Caco-2 (cell line): Measurements from ENCODE around the gene NLE1. TPM values are rescaled to one million over a fixed set of nuclear protein-coding genes. Genes with fewer than 3 reads are reported as not detected.
"Not testable (repeated sequence)": the region's sequence is repeated elsewhere in the genome, so short reads cannot be mapped to it uniquely, and the experiment has no call there.

Source experiments
- BruUV-seq: library from RNA; stranded (reverse); fragments of 400-500 nt; replicated peaks from 2 replicates; lab custom pipeline; 2021; lab: Mats Ljungman, UMichigan
- CTCF ChIA-PET: fragments of 300-600 bp; sonication (Branson Sonifier 250); formaldehyde crosslinking; loops from one replicate; lab custom pipeline; 2022; ENCODE audit warnings: antibody characterized with exemption; lab: Charles Lee
- POLR2A ChIA-PET: fragments of 300-600 bp; sonication (Branson Sonifier 250); formaldehyde crosslinking; loops from one replicate; lab custom pipeline; 2022; ENCODE audit warnings: antibody characterized with exemption; lab: Charles Lee
- DNase-seq, 2 experiments: peaks; one replicate each; pipeline versions ENCODE4 v3.0.0 to v3.0.0-alpha.2; 2020 to 2022
- H3K27me3 ChIP-seq: replicated peaks from 2 replicates; pipeline ENCODE4 v1.6.0; 2011; ENCODE audit warnings: low read length; ENCODE audit not compliant: control insufficient read depth, insufficient read depth
- H3K36me3 ChIP-seq: 2 replicates; pipeline ENCODE4 v1.5.1; 2011; ENCODE audit warnings: low read length; ENCODE audit not compliant: control insufficient read depth, insufficient read depth
- H3K4me1 ChIP-seq: fragments of 250-450 bp; sonication (Bioruptor Pico); 2 replicates; pipeline ENCODE4 v1.5.1; 2020; ENCODE audit warnings: mild to moderate bottlenecking
- H3K4me3 ChIP-seq: 2 replicates; pipeline ENCODE4 v1.5.1; 2011; ENCODE audit warnings: low read depth, mild to moderate bottlenecking, control low read depth, low read length
- H3K9me3 ChIP-seq: fragments of 250-450 bp; sonication (Bioruptor Pico); 2 replicates; pipeline ENCODE4 v1.5.1; 2020; ENCODE audit warnings: mild to moderate bottlenecking, moderate library complexity
- H3K27ac Mint-ChIP-seq: one replicate; pipeline ENCODE4 v1.8.0; 2022; ENCODE audit warnings: mixed read lengths; ENCODE audit not compliant: unreplicated experiment
- H3K27me3 Mint-ChIP-seq: one replicate; pipeline ENCODE4 v1.8.0; 2022; ENCODE audit warnings: mixed read lengths; ENCODE audit not compliant: insufficient read depth, unreplicated experiment
- H3K36me3 Mint-ChIP-seq: one replicate; pipeline ENCODE4 v1.8.0; 2022; ENCODE audit warnings: mild to moderate bottlenecking, mixed read lengths; ENCODE audit not compliant: insufficient read depth, unreplicated experiment
- H3K4me1 Mint-ChIP-seq: one replicate; pipeline ENCODE4 v1.8.0; 2022; ENCODE audit warnings: low read depth, mixed read lengths; ENCODE audit not compliant: unreplicated experiment
- H3K4me3 Mint-ChIP-seq: one replicate; pipeline ENCODE4 v1.8.0; 2022; ENCODE audit warnings: mild to moderate bottlenecking, moderate library complexity, mixed read lengths; ENCODE audit not compliant: unreplicated experiment
- H3K9me3 Mint-ChIP-seq: one replicate; pipeline ENCODE4 v1.8.0; 2022; ENCODE audit warnings: mixed read lengths; ENCODE audit not compliant: unreplicated experiment
- intact Hi-C: fragments of 100-400 bp; cut with micrococcal nuclease; formaldehyde crosslinking; loops from one replicate; pipeline ENCODE4 v1.10.0; 2022; ENCODE audit not compliant: unreplicated experiment
- total RNA-seq: library from RNA; stranded (reverse); gene quantifications from 2 replicates; pipeline ENCODE4 v1.2.3, GENCODE V29; 2022
- TF ChIP-seq, protein P1 (sequence below), 2 experiments: fragments of 200-600 bp in 1 of 2; IDR thresholded peaks; 1 replicate in 1 of 2; 2 replicates in 1 of 2; pipeline versions ENCODE4 v1.5.1 to v1.8.0; 2011 to 2022; ENCODE audit warnings: antibody characterized with exemption in 1 of 2, control low read depth in 1 of 2, inconsistent platforms in 1 of 2, low read depth in 1 of 2, low read length in 1 of 2, mild to moderate bottlenecking in 1 of 2, moderate library complexity in 1 of 2; ENCODE audit not compliant: insufficient read depth in 1 of 2, severe bottlenecking in 1 of 2, unreplicated experiment in 1 of 2

NLE1 gene
- total RNA-seq, 1 experiment from 2014 or later = 24.8 TPM

DNA sequence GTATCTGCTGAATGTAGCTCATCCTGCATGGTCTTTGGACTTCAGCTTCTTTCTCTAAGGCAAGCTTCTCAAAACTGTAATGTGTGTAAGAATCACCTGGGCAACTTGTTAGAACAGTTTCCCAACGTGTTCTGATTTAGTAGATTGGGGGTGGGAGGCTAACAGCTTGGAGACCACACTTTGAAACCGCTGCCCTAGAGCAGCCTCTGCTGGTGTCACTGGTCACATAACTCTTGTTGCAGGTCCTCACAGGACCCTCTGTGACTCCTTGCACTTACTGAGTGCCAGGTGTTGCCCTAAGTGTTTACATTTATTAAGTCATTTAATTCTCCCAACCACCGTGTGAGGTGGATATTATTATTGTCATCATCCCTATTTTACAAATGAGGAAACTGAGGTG, 42.2 kb upstream of the NLE1 start:
- POLR2A ChIA-PET = no interaction called here
- Histone ChIP-seq H3K9me3 (no peaks in the 10 kb centered on the region), H3K36me3 (no peaks in the 10 kb centered on the region), H3K4me3 (no peak overlapping the region), H3K4me1 (no peaks in the 10 kb centered on the region), H3K27me3 (0 out of 2 replicates have a peak, but pooled peaks cover 1% of the 10 kb centered on the region)
- CTCF ChIA-PET = no interaction called here
- H3K27ac Mint-ChIP-seq = no peak overlapping the region
- no peak for DNase-seq
- no peaks in the 10 kb centered on the region for H3K9me3 Mint-ChIP-seq
- TF ChIP-seq, protein P1, sequence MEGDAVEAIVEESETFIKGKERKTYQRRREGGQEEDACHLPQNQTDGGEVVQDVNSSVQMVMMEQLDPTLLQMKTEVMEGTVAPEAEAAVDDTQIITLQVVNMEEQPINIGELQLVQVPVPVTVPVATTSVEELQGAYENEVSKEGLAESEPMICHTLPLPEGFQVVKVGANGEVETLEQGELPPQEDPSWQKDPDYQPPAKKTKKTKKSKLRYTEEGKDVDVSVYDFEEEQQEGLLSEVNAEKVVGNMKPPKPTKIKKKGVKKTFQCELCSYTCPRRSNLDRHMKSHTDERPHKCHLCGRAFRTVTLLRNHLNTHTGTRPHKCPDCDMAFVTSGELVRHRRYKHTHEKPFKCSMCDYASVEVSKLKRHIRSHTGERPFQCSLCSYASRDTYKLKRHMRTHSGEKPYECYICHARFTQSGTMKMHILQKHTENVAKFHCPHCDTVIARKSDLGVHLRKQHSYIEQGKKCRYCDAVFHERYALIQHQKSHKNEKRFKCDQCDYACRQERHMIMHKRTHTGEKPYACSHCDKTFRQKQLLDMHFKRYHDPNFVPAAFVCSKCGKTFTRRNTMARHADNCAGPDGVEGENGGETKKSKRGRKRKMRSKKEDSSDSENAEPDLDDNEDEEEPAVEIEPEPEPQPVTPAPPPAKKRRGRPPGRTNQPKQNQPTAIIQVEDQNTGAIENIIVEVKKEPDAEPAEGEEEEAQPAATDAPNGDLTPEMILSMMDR (IDR thresholded peaks at IDR 0.05; ENCODE audit: insufficient read depth in 1 of 2, low read depth in 1 of 2, low read length in 1 of 2, severe bottlenecking in 1 of 2, unreplicated experiment in 1 of 2) = no peak
- no peaks in the 10 kb centered on the region for H3K36me3 Mint-ChIP-seq
- intact Hi-C loops = no loop called here
- no peak overlapping the region for H3K4me3 Mint-ChIP-seq
- H3K4me1 Mint-ChIP-seq = no peaks in the 10 kb centered on the region
- BruUV-seq = no TSS peak
- peaks cover 26% of the 10 kb centered on the region for H3K27me3 Mint-ChIP-seq

DNA sequence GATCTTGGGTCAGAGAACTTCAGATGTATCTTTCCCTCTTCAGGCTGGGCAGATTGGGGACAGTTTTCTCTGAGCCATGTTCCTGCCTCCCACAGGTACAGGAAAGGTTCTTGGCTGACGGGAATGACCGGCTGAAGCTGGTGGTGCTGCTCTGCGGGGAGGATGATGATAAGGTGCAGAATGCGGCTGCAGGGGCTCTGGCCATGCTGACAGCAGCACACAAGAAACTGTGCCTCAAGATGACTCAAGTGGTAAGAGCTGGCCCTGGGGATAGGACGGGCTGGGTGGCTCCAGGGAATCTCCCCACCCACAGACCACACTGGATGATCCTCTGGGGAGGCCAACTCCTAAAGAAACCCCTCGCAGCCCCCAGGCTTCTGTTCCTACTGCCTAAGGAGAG, 41.2 kb upstream of the NLE1 start:
- ChIA-PET POLR2A (no interaction called here), CTCF (interaction anchor here (0.7 kb wide), 1 partner anchor 129 kb away, joined by 3 read pairs; no protein-coding TSS in a partner anchor)
- H3K4me1 Mint-ChIP-seq = no peaks in the 10 kb centered on the region
- no peak overlapping the region for H3K4me3 Mint-ChIP-seq
- Histone ChIP-seq H3K36me3 (no peaks in the 10 kb centered on the region), H3K4me3 (no peak overlapping the region), H3K4me1 (no peaks in the 10 kb centered on the region), H3K27me3 (0 out of 2 replicates have a peak, but pooled peaks cover 1% of the 10 kb centered on the region), H3K9me3 (no peaks in the 10 kb centered on the region)
- no peak overlapping the region for H3K27ac Mint-ChIP-seq
- TF ChIP-seq, protein P1 (IDR thresholded peaks at IDR 0.05; ENCODE audit: insufficient read depth in 1 of 2, low read depth in 1 of 2, low read length in 1 of 2, severe bottlenecking in 1 of 2, unreplicated experiment in 1 of 2) = no peak
- BruUV-seq = no TSS peak
- intact Hi-C loops = no loop called here
- H3K9me3 Mint-ChIP-seq = no peaks in the 10 kb centered on the region
- no peak for DNase-seq
- no peaks in the 10 kb centered on the region for H3K36me3 Mint-ChIP-seq
- peaks cover 26% of the 10 kb centered on the region for H3K27me3 Mint-ChIP-seq

- intact Hi-C loops = loop anchor here (5.0 kb wide), 1 partner anchor 133 kb away; no protein-coding TSS in a partner anchor
- DNase-seq, POLR2A ChIA-PET, H3K27me3 ChIP-seq, H3K4me3 Mint-ChIP-seq, H3K4me1 Mint-ChIP-seq, H3K4me1 ChIP-seq, H3K4me3 ChIP-seq, H3K36me3 Mint-ChIP-seq, H3K9me3 Mint-ChIP-seq, CTCF ChIA-PET, H3K9me3 ChIP-seq, H3K36me3 ChIP-seq, H3K27ac Mint-ChIP-seq, BruUV-seq: not testable (repeated sequence)
- peaks cover 11% of the 10 kb centered on the region for H3K27me3 Mint-ChIP-seq
Measured at GRCh38 chr17:35179379-35179778, 37.3 kb upstream of the NLE1 start.
